ENCODE results near the gene GPRASP2. TPM values are rescaled to one million over a fixed set of nuclear protein-coding genes. Genes with fewer than 3 reads are reported as not detected.

Gene GPRASP2
- total RNA-seq, 1 donor from 2014 or later = 17.6 TPM

DNA sequence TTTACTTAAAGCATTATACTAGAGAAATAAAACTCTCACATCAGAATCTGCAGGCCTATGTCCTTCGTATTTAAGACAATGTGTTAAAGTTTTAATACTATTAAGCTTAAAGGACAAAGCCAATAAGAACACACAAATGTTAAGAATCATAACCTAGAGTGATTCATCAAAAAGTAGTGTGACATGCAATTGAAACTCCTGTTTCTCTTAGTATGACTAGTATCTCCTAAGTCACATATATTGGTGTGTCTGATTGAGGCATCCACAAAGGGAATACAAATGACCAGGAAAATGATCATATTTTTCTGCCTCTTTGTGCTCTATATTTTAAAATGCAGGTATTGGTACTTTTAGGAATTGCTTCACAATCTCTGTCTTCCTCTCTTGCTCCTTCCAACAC, 32.1 kb downstream of the GPRASP2 start:
- DNase-seq (ENCODE audit: low read depth, low spot score) = no peak

DNA sequence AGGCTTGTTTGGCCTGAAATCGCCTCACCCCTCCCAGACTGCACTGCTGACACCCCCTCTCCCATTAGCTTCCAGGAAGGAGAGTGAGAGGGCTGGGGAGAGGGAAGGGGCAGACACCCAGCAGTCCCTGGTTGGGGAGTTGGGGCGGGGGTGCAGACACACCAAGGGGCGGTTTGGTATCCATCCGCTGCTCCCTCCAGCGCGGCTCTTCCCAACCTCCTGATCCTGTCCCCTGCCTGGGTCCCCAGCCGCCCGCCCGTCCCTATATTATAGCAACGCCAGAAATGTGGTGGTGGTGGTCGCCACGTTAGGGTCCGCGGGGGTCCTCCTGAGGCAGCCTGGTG, 33.2 kb downstream of the GPRASP2 start:
- DNase-seq (ENCODE audit: low read depth, low spot score) = no peak

DNA sequence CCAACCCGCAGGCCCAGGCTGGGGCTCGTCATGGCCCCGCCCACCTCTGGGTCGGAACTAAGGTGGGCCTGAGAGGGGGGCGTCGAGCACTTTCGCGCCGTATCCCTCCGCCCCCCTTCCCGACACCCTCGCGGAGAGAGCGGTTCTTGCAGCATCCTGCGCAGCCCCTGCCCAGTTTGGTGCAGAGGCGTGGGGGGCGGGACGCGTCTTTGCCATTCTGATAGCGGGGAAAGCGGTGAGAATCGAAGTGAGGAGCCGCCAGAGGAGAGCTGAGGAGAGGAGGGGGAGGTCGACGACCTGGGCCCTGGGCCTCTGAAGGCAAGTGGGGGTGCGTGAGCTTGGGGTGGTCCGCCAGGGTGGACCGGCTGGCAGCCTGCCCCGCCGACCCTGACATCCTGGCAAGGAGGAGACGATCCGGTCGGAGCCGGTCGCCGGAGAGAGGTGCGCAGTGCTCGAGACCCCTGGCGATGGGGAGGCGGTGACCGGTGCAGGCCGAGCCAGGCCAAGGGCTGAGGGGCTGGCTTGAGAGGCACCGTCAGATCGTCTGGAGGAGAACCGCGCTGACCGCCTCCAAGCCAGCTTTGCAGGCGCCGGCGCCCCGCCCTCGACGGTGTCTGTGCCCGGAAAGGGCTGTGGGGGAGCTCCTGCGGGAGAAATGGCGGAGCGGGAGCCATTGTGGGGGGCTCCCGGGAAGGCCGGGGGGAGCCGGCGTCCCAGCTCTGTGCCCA, 33.8 kb downstream of the GPRASP2 start:
- no peak for DNase-seq (ENCODE audit: low read depth, low spot score)

DNA sequence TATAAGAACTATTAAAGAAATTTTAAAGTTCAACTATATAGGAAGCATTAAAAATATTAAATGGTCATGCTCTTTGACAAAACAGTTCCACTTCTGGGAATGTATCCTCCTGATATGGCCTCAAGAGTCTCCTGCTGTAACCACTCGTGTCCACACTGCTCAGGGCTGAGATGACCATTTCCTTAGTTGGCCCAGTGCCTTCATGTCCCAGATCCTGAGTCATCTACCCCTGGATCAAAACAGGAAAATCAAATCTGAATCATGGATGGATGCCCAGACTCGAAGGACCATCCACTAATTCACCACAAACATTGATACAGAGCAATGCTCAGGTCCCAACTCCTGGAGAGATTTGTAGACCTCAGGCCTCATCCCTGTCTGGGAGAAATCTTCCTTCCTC, 53.0 kb downstream of the GPRASP2 start:
- peak; percentile 80 for DNase-seq (ENCODE audit: low read depth, low spot score)

DNA sequence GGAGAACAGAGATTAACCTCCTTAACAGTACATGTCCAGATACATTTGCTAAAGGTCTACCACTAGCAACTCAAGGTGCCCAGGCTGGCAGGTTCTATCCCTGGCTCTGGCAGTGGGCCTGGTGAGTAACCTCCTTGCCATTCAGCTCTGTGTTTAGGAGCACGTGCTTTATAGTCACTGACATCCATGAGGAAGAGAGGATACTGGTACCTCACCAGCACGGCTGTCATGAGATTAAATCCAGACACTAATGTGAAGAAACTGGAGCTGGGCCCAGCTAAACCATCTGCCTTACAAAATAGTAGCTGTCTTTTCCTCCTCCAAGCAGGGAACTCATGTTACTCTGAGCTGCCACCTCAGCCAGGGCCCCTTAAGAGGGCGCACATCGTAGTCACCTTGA, 53.6 kb downstream of the GPRASP2 start:
- DNase-seq (ENCODE audit: low read depth, low spot score) = peak; percentile 26

DNA sequence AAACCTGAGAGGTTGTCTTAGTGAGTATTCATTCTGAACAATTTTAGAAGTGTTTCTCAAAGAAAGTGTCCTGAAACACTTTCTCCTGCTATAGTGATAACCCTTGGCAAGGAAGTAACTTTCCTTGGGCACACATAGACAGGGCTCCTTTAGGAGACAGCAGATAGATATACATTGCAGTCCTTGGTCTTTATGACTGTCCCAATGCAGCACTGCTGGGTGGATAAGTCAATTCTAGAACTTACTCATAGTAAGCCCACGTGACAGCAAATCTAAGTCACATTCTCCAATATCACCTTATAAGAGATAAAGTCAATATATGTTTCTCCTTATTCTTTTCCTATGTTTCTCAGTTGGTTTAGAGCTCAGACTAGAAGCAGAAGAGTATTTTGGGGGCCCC, 55.0 kb downstream of the GPRASP2 start:
- no peak for DNase-seq (ENCODE audit: low read depth, low spot score)

Other genes with a start within 250 kb of the GPRASP2 start
- gene TCP11X2, start 240.6 kb upstream of the GPRASP2 start, total RNA-seq = not detected in 2 replicates
- 3.2 and 4.5 TPM in 2 replicates for gene TMSB15A, start 195.7 kb upstream of the GPRASP2 start, total RNA-seq
- gene ARMCX5, start 112.9 kb upstream of the GPRASP2 start, total RNA-seq = 20.8 and 22.0 TPM in 2 replicates
- gene GPRASP1, start 61.0 kb upstream of the GPRASP2 start, total RNA-seq = 1.1 and 1.4 TPM in 2 replicates
- gene GPRASP3, start 8.3 kb downstream of the GPRASP2 start, total RNA-seq = 7.6 and 11.4 TPM in 2 replicates
- 0.11 and 0.13 TPM in 2 replicates for gene RAB40AL, start 224.8 kb downstream of the GPRASP2 start, total RNA-seq